Measurements from ENCODE around the gene HS6ST1.

DNA sequence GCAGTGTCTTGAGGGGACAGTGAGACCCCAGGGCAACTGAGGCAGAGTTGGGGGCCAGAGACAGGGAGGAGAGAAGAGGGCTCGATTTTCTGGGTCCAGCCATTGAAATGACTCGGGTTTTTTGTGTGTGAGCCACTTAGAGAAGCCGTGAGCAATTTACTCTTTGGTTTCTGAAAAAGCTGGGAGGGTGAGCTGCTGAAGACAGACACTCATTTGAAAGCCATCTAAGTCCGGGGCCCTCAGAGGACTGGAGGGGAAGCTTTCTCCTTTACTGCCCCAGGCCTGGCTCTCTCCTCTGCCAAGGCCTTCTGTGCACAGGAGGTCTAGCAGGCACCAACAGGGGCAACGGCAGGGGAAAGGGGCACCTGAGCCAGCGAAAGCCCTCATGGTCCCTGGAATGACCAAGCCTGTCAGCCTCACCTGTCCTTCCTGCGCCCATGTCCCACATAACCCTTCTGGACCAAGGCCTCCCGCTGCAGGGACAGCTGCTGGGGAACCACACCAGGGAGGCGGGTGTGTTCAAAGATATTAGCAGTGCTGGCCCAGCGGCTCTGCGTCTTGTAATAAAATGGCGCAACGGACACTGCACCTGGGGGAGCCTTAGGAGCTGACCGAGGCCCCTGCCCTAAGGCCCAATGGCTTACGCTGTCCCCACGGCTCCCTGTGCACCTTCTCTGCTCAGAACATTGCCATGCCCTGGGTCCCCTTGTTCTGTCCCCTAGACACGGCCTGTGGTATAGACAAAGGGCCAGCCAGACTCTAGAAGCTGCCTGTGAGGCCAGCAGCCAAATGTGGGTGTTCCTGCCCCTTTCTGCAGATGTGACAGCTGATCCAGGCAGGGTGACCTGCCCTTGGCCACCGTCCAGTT, 45.8 kb downstream of the HS6ST1 start:
- TF ChIP-seq, protein P1, sequence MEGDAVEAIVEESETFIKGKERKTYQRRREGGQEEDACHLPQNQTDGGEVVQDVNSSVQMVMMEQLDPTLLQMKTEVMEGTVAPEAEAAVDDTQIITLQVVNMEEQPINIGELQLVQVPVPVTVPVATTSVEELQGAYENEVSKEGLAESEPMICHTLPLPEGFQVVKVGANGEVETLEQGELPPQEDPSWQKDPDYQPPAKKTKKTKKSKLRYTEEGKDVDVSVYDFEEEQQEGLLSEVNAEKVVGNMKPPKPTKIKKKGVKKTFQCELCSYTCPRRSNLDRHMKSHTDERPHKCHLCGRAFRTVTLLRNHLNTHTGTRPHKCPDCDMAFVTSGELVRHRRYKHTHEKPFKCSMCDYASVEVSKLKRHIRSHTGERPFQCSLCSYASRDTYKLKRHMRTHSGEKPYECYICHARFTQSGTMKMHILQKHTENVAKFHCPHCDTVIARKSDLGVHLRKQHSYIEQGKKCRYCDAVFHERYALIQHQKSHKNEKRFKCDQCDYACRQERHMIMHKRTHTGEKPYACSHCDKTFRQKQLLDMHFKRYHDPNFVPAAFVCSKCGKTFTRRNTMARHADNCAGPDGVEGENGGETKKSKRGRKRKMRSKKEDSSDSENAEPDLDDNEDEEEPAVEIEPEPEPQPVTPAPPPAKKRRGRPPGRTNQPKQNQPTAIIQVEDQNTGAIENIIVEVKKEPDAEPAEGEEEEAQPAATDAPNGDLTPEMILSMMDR (IDR thresholded peaks at IDR 0.05): no peak
- no peak for TF ChIP-seq EP300 (IDR thresholded peaks at IDR 0.05)
